SU-DHL-6 (cell line): ENCODE results near the gene WDR53.
"Not testable (repeated sequence)": the region's sequence is repeated elsewhere in the genome, so short reads cannot be mapped to it uniquely, and the experiment has no call there.

Experiments used
- H2AFZ ChIP-seq: fragments of 200-600 bp; sonication (generic); 2 replicates; pipeline ENCODE4 v1.6.1; 2014; ENCODE audit warnings: low read depth, mild to moderate bottlenecking, moderate library complexity, mixed read lengths, antibody characterized with exemption, low read length; ENCODE audit not compliant: severe bottlenecking
- H3F3A ChIP-seq: fragments of 200-600 bp; shearing (Covaris generic); 2 replicates; pipeline ENCODE4 v1.6.0; 2016; ENCODE audit warnings: antibody characterized with exemption, mild to moderate bottlenecking; ENCODE audit not compliant: insufficient read depth
- H3K27ac ChIP-seq: fragments of 200-600 bp; sonication (generic); 2 replicates; pipeline ENCODE4 v1.5.1; 2016; ENCODE audit warnings: low read depth, mild to moderate bottlenecking, low read length, moderate library complexity, mixed read lengths
- H3K27me3 ChIP-seq: fragments of 200-600 bp; sonication (generic), shearing (Covaris generic); 2 replicates; pipeline ENCODE4 v1.6.0; 2014; ENCODE audit warnings: mild to moderate bottlenecking, low read length
- H3K36me3 ChIP-seq: fragments of 200-600 bp; sonication (generic); 2 replicates; pipeline ENCODE4 v1.6.1; 2014; ENCODE audit warnings: mild to moderate bottlenecking, low read length, mixed read lengths
- H3K4me2 ChIP-seq: fragments of 300-600, 200-600 bp; shearing (Covaris generic), sonication (generic); 2 replicates; pipeline ENCODE4 v1.6.0; 2014; ENCODE audit warnings: low read length, low read depth, mild to moderate bottlenecking; ENCODE audit not compliant: poor library complexity, severe bottlenecking
- H3K4me3 ChIP-seq: fragments of 200-600 bp; sonication (generic); 2 replicates; pipeline ENCODE4 v1.5.1; 2014; ENCODE audit warnings: antibody characterized with exemption, low read length, mild to moderate bottlenecking, mixed read lengths; ENCODE audit not compliant: insufficient read depth, poor library complexity, severe bottlenecking
- H3K79me2 ChIP-seq: fragments of 200-600 bp; sonication (generic); 2 replicates; pipeline ENCODE4 v1.6.1; 2014; ENCODE audit warnings: mild to moderate bottlenecking, low read length, moderate library complexity; ENCODE audit not compliant: insufficient read depth
- H3K9ac ChIP-seq: fragments of 200-600 bp; sonication (generic); 2 replicates; pipeline ENCODE4 v1.7.0; 2014; ENCODE audit warnings: mild to moderate bottlenecking, low read length
- H3K9me2 ChIP-seq: fragments of 200-600 bp; sonication (generic); replicated peaks from 2 replicates; pipeline ENCODE4 v1.6.1; 2014; ENCODE audit warnings: low read length; ENCODE audit not compliant: insufficient read depth
- H3K9me3 ChIP-seq: fragments of 200-600 bp; sonication (generic); 2 replicates; pipeline ENCODE4 v1.6.1; 2014; ENCODE audit warnings: low read length, mixed read lengths; ENCODE audit not compliant: insufficient read depth
- H4K20me1 ChIP-seq: fragments of 200-600 bp; sonication (generic); 2 replicates; pipeline ENCODE4 v1.6.1; 2014; ENCODE audit warnings: low read depth, mild to moderate bottlenecking, antibody characterized with exemption, low read length, moderate library complexity, mixed read lengths
- EZH2phosphoT487 ChIP-seq: fragments of 200-600 bp; sonication (generic), shearing (Covaris generic); conservative IDR thresholded peaks from 2 replicates; pipeline ENCODE4 v1.6.1; 2018; ENCODE audit warnings: mild to moderate bottlenecking, antibody characterized with exemption, low read length, moderate library complexity, mixed read lengths
- TF ChIP-seq, protein P1 (sequence below): fragments of 200-600 bp; sonication (generic); IDR thresholded peaks from one replicate; pipeline ENCODE4 v1.5.1; 2017; ENCODE audit warnings: antibody characterized with exemption, mild to moderate bottlenecking, low read length, moderate library complexity; ENCODE audit not compliant: insufficient read depth, poor library complexity, severe bottlenecking

WDR53 gene

DNA sequence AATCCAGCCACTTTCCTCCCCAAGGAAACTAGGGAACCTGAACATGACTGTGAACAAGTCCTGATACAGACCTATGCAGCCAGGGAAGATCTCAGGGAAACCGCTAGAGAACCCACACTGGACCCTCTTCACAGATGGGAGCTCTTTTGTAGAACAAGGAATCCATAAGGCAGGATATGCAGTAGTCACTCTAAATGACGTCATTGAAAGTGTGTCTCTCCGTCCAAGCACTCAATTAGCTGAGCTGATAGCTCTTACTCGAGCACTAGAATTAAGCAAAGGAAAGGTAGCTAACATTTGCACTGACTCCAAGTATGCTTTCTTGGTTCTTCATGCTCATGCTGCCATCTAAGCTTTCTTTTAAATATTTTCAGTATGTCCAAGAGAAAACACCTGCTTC is 43.2 kb downstream of the WDR53 start:
- no peak overlapping the region for H2AFZ ChIP-seq
- TF ChIP-seq EZH2phosphoT487 = no peak
- TF ChIP-seq, protein P1, sequence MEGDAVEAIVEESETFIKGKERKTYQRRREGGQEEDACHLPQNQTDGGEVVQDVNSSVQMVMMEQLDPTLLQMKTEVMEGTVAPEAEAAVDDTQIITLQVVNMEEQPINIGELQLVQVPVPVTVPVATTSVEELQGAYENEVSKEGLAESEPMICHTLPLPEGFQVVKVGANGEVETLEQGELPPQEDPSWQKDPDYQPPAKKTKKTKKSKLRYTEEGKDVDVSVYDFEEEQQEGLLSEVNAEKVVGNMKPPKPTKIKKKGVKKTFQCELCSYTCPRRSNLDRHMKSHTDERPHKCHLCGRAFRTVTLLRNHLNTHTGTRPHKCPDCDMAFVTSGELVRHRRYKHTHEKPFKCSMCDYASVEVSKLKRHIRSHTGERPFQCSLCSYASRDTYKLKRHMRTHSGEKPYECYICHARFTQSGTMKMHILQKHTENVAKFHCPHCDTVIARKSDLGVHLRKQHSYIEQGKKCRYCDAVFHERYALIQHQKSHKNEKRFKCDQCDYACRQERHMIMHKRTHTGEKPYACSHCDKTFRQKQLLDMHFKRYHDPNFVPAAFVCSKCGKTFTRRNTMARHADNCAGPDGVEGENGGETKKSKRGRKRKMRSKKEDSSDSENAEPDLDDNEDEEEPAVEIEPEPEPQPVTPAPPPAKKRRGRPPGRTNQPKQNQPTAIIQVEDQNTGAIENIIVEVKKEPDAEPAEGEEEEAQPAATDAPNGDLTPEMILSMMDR = no peak
- peaks cover 14% of the 10 kb centered on the region; the same call in 1 of the 2 replicates for H3K9me3 ChIP-seq
- H3F3A ChIP-seq = no peaks in the 10 kb centered on the region; the same call in 1 of the 2 replicates
- H3K9ac ChIP-seq = no peak overlapping the region
- H3K4me3 ChIP-seq = no peak overlapping the region
- no peaks in the 10 kb centered on the region for H3K9me2 ChIP-seq
- no peaks in the 10 kb centered on the region for H4K20me1 ChIP-seq
- H3K27ac ChIP-seq = no peak overlapping the region
- H3K36me3 ChIP-seq = no peaks in the 10 kb centered on the region
- no peaks in the 10 kb centered on the region for H3K79me2 ChIP-seq
- no peak overlapping the region for H3K4me2 ChIP-seq
- no peaks in the 10 kb centered on the region for H3K27me3 ChIP-seq

DNA sequence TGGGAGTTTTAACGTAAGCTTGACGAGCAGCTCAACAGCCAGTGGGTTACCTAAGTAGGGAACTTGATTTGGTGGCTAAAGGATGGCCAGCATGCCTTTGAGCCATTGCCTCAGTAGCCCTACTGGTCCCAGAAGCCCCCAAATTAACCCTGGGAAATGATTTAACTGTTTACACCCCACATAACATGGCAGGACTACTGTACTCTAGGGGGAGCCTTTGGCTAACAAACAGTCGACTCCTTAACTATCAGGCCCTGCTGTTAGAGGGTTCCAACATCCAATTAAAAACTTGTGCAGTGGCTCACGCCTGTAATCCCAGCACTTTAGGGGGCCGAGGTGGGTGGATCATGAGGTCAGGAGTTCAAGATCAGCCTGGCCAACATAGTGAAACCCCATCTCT is 43.8 kb downstream of the WDR53 start:
- H3K27me3 ChIP-seq = no peaks in the 10 kb centered on the region
- H3K27ac ChIP-seq = no peak overlapping the region
- H3K9me3 ChIP-seq = peaks cover 20% of the 10 kb centered on the region; the same call in 1 of the 2 replicates
- H3K9me2 ChIP-seq = no peaks in the 10 kb centered on the region
- H2AFZ ChIP-seq = no peak overlapping the region
- H3K36me3 ChIP-seq = no peaks in the 10 kb centered on the region
- no peaks in the 10 kb centered on the region; the same call in 1 of the 2 replicates for H3F3A ChIP-seq
- no peak overlapping the region for H3K4me2 ChIP-seq
- TF ChIP-seq, protein P1 = no peak
- no peak for TF ChIP-seq EZH2phosphoT487
- no peaks in the 10 kb centered on the region for H3K79me2 ChIP-seq
- H3K4me3 ChIP-seq = no peak overlapping the region
- no peaks in the 10 kb centered on the region for H4K20me1 ChIP-seq
- no peak overlapping the region for H3K9ac ChIP-seq

DNA sequence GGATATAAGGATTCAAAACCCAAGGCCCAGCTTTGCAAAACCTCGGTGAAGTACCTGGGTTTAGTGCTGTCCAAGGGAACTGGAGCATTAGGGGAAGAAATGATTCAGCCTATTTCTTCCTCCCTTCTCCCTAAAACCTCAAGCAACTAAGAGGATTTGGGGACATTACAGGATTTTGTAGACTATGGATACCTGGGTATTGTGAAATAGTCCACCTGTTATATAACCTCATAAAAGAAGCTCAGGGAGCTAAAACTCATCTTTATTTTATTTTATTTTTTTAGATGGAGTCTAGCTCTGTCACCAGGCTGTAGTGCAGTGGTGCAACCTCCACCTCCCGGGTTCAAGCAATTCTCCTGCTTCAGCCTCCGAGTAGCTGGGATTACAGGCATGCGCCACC is 44.5 kb downstream of the WDR53 start:
- H3K9me3 ChIP-seq = peaks cover 27% of the 10 kb centered on the region; the same call in 1 of the 2 replicates
- H3K27ac ChIP-seq = no peak overlapping the region
- H3K4me3 ChIP-seq = no peak overlapping the region
- no peaks in the 10 kb centered on the region for H3K9me2 ChIP-seq
- H2AFZ ChIP-seq = no peak overlapping the region
- H3F3A ChIP-seq = no peaks in the 10 kb centered on the region; the same call in 1 of the 2 replicates
- H3K27me3 ChIP-seq = no peaks in the 10 kb centered on the region
- H3K36me3 ChIP-seq = no peaks in the 10 kb centered on the region
- no peak for TF ChIP-seq EZH2phosphoT487
- TF ChIP-seq, protein P1 = no peak
- H3K4me2 ChIP-seq = no peak overlapping the region
- no peak overlapping the region for H3K9ac ChIP-seq
- H3K79me2 ChIP-seq = no peaks in the 10 kb centered on the region
- H4K20me1 ChIP-seq = no peaks in the 10 kb centered on the region

DNA sequence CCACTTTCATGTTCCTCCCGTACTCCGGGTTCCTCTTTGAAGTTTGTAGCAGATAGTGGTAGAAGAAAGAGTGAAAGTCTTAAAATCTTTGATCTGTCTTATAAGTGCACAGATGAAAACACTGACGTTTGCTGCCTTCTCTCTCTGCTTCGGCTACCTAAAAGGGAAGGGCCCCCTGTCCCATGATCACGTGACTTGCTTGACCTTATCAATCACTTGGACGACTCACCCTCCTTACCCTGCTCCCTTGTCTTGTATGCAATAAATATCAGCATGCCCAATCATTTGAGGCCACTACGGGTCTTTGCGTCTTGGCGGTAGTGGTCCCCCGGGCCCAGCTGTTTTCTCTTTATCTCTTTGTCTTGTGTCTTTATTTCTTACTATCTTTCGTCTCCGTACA is 47.1 kb downstream of the WDR53 start:
- H4K20me1 ChIP-seq, H3K9me2 ChIP-seq, H2AFZ ChIP-seq, H3K27me3 ChIP-seq, H3K79me2 ChIP-seq, H3K36me3 ChIP-seq, H3K27ac ChIP-seq, H3K4me3 ChIP-seq, H3K9ac ChIP-seq, H3K4me2 ChIP-seq, H3F3A ChIP-seq: not testable (repeated sequence)
- H3K9me3 ChIP-seq = peaks cover 38% of the 10 kb centered on the region; the same call in 1 of the 2 replicates
